ENCODE data around the gene CD3G.
"Not testable (repeated sequence)": the region's sequence is repeated elsewhere in the genome, so short reads cannot be mapped to it uniquely, and the experiment has no call there.

The CD3G gene

DNA sequence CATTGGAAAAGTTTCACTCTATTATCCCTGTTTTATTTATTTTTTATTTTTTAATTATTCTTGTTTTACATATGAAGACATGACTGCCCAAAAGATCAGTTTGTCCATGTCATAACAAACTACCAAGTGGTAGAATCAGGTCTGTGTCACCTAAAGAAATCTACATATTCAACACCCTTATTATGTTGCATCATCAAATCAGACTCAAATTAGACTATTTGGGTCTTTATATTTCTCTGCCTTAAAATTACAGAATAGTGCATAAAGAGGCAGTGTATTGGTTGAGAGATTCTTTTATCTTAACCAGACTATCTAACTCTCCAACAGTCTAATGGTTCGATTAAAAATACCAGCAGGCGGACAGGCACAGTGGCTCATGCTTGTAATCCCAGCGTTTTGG, 38.8 kb downstream of the CD3G start:
- DNase-seq, result no peak

DNA sequence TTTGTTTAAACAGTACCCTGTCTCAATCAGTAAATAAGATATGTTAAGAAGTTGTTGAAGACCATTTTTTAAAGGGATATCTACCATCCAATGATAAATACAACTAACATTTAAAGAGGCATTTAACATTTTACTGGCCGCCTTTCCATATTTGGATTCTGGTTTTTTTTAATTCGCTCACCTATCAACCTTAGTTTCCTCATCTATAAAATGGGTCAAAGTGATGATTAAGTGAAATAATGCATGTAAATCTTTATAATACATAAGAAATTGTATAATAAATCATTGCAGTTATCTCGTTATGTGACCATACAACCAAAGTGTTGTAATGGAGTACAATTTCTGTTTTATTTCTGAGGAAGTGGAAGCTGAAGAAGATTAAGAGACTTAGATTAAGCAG, 39.5 kb downstream of the CD3G start:
- DNase-seq, result no peak

DNA sequence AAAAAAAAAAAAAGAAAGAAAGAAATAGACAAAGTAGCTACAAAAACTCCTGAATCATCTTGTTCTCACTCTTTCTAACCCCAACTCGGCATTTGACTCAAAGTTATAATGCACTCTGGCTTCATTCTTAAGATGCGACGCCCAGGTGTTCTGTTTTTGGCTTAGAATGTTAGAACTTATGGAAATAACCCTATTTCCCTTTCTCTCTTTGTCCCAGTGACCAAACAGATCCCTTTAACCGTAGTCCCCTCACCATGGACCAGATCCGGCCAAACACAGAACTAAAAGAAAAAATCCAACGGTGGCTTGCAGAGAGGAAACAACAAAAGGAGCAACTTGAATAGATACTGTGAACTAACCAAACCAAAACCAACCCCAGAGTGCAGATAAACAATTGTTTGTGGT, 52.0 kb downstream of the CD3G start:
- DNase-seq, result no peak

DNA sequence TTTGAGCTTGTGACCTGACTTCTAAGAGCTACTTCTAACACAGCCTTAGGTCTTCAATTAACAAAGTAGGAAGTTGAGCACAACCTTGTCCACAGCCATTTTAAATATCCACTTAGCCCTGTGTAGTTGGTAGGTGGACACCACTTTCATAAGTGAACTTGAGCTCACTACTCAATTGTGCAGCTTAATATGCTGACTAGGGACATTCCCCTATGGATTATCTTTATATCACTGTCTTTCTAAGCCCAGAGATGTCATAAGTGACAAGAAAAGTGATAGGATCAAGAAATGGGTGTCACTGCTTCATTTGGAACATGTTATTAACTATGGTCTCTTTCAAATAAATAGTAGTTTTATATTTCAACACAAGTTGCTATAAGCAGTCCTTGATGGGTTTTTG, 53.3 kb downstream of the CD3G start:
- no peak for DNase-seq

DNA sequence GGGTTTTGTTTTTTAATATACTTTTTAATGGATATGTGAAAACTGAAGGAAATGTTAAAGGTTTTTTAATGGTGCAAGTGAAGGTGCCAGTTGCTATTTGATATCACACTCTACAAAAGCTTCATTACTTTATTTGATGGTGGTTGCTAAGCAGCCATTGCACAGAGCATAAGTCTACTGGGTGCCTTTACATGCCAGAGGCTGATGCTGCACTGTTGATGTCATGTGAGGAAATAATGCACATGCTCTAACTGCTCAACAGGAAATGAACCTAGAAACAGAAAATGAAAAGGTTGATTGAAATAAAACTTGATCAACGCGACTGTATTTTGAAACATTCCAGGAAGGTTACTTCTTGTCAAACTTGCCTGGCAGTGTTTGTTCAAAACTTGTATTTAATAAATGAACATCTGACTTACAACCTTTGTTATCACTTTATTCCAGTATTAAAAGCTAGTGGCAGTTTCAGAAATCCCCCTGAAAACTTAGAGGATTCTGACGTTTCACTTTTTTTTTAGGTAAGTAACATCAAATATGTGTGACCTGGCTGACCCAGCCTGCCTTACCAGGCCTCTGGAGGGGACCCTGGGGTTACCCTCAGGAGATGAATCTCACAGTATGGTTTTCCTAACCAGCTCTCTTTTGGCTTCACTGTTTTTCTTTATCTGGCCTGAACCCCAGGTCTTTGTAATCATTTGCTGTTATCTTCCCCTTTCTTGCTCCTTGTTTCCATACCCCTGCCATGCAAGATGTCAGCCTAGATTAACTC, 54.8 kb downstream of the CD3G start:
- no peak for DNase-seq

DNA sequence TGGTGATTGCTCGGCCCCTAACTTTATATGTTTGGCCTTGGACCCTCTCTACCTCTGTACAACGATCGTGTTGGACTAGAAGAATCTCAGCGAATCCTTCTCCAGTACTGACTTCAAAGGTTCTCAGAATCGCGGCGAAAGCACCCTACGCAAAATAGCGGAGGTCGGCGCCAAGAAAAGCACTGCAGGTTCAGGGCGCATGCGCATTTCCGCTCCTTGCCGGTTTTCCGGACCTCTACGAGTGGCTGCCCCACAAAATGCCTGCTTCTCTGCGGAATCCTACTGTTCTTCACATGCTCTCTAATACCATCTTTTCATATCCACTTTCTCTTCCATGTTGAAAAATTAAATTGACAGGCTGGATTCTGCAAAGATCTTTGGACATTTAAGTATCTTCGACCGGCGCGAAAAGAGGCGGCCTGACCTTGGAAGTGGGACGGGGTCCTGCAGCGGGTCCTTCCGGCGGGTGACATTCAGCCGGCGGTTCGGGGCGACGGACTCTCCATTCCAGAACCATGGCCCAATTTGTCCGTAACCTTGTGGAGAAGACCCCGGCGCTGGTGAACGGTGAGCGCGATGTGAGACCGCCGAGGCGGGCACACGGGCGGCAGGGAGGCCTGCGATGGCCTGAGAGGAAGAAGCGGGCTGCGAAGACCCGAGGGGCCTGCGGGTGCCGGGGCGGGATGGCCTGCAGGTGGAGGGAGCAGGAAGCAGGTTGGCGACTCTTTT, 57.2 kb downstream of the CD3G start, which contains the start of gene ATP5MG:
Gene ATP5MG (plus strand): TSS at position 456 of the 729 bp plus-strand sequence. CDS start 60 bp downstream, at position 516.
- DNase-seq, result peak; percentile 61

DNA sequence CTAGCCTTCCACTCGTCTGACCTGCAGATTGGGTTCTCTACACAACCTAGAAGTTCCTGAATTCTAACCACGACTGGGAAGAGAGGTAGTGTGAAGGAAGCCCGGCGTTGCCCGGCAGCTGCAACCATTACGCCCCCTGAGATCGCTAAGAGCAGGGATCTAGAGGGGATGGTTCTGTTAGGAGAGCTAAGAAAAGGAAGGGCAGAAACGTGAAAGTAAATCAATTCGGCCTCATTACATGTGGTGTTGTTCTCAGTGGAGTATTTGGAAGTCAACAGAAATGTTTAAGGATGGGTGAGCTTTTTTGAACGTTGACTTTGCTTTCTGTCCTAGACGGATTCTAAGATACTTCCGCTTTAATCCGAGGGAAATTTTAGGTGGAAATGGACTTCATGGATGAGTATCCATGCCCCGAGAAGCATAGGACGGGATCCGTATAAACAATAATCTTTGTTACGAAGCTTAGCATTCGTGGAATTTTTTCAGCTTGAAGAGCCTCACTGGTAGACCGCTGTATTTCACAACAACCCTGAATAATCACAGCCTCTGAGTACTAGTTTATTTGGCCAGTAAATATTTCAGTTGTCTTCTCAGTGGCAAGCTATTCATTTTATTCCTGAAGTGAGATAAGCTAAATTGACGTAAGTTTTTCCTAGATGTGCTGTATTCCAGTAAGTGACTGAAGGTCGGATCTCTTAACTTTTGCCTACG, 57.9 kb downstream of the CD3G start:
- no peak for DNase-seq

DNA sequence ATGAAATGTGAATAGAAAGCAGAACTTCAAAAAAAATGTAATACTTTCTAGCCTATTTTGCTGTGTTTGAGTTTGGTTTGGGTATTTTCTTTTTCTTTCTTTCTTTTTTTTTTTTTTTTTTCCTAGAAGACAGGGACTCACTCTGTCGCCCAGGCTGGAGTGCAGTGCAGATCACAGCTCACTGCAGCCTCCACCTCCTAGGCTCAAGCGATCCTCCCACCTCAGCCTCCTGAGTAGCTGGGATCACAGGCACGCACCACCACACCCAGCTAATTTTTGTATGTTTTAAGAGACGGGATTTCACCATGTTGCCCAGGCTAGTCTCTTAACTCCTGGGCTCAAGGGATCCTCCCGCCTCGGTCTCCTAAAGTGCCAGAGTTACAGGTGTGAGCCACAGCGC, 58.5 kb downstream of the CD3G start:
- DNase-seq, result not testable (repeated sequence)
